ENCODE results near the gene PDE2A. TPM values are rescaled to one million over a fixed set of nuclear protein-coding genes. Genes with fewer than 3 reads are reported as not detected.

Gene PDE2A
- total and polyA plus RNA-seq, 9 donors: 8.3 to 44.0 (median 12.8) TPM

- Histone ChIP-seq H3K36me3 (no peaks in the 10 kb centered on the region), H3K4me1 (ENCODE audit: insufficient read depth) (peaks cover 3% of the 10 kb centered on the region), H3K27me3 (no peaks in the 10 kb centered on the region), H3K9me3 (no peaks in the 10 kb centered on the region), H3K4me3 (no peak overlapping the region), H3K27ac (no peak overlapping the region)
- WGBS, 3 donors: 70 to 80% (median 76%) methylated on average over 23 of the region's 23 CpGs
- DNase-seq: no peak
- intact Hi-C loops (cut with DNase I): loop anchor here (5.0 to 10.0 kb wide), 2 partner anchors 52 to 165 kb away; no protein-coding TSS in a partner anchor
- TF ChIP-seq POLR2A (IDR thresholded peaks at IDR 0.05) (no peak), EP300 (IDR thresholded peaks at IDR 0.05) (no peak), CTCF (IDR thresholded peaks at IDR 0.05) (no peak)
These were observed 34.5 kb downstream of the PDE2A start for GRCh38 chr11:72639502-72640375.

DNA sequence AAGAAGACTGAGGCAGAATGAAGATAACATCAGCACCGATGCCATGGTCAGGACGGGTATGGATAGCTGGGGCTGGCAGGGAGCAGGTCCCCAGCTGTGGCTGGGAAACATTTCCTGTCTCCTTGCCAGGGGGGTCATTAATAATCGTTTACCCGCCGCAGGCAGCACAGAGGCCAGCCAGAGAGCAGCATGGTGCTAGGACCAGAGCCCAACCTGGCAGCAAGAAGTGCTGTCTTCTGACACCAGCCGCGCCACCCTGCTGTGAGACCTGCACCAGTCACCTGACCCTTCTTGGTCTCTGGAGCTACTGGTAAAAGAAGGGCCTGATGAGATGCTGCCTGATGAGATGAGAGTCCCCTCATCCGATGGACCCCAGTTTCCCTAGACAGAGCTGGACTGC is 36.3 kb downstream of the PDE2A start:
- Histone ChIP-seq H3K27me3 (no peaks in the 10 kb centered on the region), H3K4me3 (no peak overlapping the region), H3K9me3 (no peaks in the 10 kb centered on the region), H3K27ac (no peak overlapping the region), H3K4me1 (ENCODE audit: insufficient read depth) (no peaks in the 10 kb centered on the region), H3K36me3 (no peaks in the 10 kb centered on the region)
- TF ChIP-seq POLR2A (IDR thresholded peaks at IDR 0.05): no peak
- DNase-seq: no peak
- WGBS, 3 donors: 66 to 76% (median 71%) methylated on average over 8 of the region's 8 CpGs
- intact Hi-C loops (cut with DNase I): no loop called here

DNA sequence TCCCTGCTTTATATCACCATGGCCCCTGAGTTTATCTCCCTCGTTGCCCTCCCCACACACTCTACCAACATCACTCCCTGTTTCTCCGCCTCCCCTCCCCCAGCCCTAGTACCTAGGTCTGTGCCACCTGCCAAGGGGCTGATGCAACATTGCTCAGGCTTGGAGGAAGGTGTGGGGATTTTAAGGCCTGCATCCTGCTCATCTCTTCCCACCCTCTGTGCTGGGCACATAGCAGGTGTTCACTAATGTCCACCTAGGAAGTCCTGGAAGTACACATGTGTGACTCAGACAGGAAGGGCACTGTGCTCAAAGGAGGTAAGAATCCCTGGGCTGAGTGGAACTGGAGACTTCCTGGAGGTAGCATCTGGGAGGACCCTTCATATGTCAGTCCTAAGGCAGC is 37.0 kb downstream of the PDE2A start:
- H3K27me3 ChIP-seq: no peaks in the 10 kb centered on the region
- H3K4me3 ChIP-seq: no peak overlapping the region
- no peak for TF ChIP-seq POLR2A (IDR thresholded peaks at IDR 0.05)
- TF ChIP-seq EP300 (IDR thresholded peaks at IDR 0.05): no peak
- TF ChIP-seq CTCF (IDR thresholded peaks at IDR 0.05): no peak
- WGBS, 3 donors: 77 to 82% (median 78%) methylated on average over 2 of the region's 2 CpGs
- H3K9me3 ChIP-seq: no peaks in the 10 kb centered on the region
- H3K27ac ChIP-seq: no peak overlapping the region
- DNase-seq: no peak
- no peaks in the 10 kb centered on the region for H3K4me1 ChIP-seq (ENCODE audit: insufficient read depth)
- intact Hi-C loops (cut with DNase I): no loop called here
- no peaks in the 10 kb centered on the region for H3K36me3 ChIP-seq

GRCh38 chr11:72636376-72636775 is 37.8 kb downstream of the PDE2A start:
- DNase-seq: no peak
- WGBS, 3 donors: 74 to 79% (median 77%) methylated on average over 3 of the region's 3 CpGs
- H3K36me3 ChIP-seq: no peaks in the 10 kb centered on the region
- no peak overlapping the region for H3K27ac ChIP-seq
- H3K4me3 ChIP-seq: no peak overlapping the region
- intact Hi-C loops (cut with DNase I): no loop called here
- H3K27me3 ChIP-seq: no peaks in the 10 kb centered on the region
- H3K4me1 ChIP-seq (ENCODE audit: insufficient read depth): peaks cover 1% of the 10 kb centered on the region
- no peaks in the 10 kb centered on the region for H3K9me3 ChIP-seq
- TF ChIP-seq POLR2A (IDR thresholded peaks at IDR 0.05) (no peak), CTCF (IDR thresholded peaks at IDR 0.05) (no peak), EP300 (IDR thresholded peaks at IDR 0.05) (no peak)

DNA sequence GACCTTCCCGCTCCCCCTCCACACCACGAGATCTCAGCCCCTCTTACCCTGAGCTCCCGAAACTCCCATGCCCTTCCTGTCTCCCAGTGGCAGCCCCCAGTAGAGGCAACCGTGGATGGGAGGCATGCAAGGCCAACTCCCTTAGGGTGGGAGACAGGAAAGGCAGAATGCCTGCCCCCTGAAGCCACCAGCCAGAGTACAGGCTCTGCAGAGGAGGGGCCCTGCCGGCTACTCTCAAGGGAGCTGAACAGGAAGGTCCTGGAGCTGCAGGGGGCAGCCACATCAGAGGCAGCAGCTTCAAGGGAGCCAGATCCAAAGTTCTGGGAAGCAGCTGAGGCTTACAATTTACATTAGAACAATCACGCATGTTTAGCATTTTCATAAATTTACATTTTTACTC is 38.3 kb downstream of the PDE2A start:
- no peak for DNase-seq
- Histone ChIP-seq H3K27ac (no peak overlapping the region), H3K4me3 (no peak overlapping the region), H3K27me3 (no peaks in the 10 kb centered on the region), H3K9me3 (no peaks in the 10 kb centered on the region), H3K4me1 (ENCODE audit: insufficient read depth) (peaks cover 1% of the 10 kb centered on the region), H3K36me3 (no peaks in the 10 kb centered on the region)
- 60 to 69% (median 67%) methylated on average over 6 of the region's 6 CpGs for WGBS, 3 donors
- intact Hi-C loops (cut with DNase I): no loop called here
- TF ChIP-seq EP300 (IDR thresholded peaks at IDR 0.05): no peak
- TF ChIP-seq POLR2A (IDR thresholded peaks at IDR 0.05): no peak
- no peak for TF ChIP-seq CTCF (IDR thresholded peaks at IDR 0.05)
